Adrenal gland (tissue), 5 donors: Measurements from ENCODE around the gene KIF9.
"Not testable (repeated sequence)": the region's sequence is repeated elsewhere in the genome, so short reads cannot be mapped to it uniquely, and the experiment has no call there.

Experiments used
- POLR2A ChIP-seq, 2 donors: fragments of 450-650 bp; IDR thresholded peaks; one replicate each; pipeline ENCODE4 v1.6.1; 2017; ENCODE audit warnings: antibody characterized with exemption in 2 of 2, mild to moderate bottlenecking in 2 of 2, moderate library complexity in 1 of 2
- TF ChIP-seq, protein P1 (sequence below), 6 experiments: fragments of 450-650 bp in 4 of 6; fragments of 200-600 bp in 2 of 6; sonication (generic) in 1 of 6; IDR thresholded peaks; 1 replicate in 5 of 6; 2 replicates in 1 of 6; pipeline versions ENCODE4 v1.5.1 to v1.8.0; 2016 to 2021; ENCODE audit warnings: antibody characterized with exemption in 6 of 6, mild to moderate bottlenecking in 2 of 6, moderate library complexity in 1 of 6
- donor health status: DM: no; HTN: no; CAD: no.

DNA sequence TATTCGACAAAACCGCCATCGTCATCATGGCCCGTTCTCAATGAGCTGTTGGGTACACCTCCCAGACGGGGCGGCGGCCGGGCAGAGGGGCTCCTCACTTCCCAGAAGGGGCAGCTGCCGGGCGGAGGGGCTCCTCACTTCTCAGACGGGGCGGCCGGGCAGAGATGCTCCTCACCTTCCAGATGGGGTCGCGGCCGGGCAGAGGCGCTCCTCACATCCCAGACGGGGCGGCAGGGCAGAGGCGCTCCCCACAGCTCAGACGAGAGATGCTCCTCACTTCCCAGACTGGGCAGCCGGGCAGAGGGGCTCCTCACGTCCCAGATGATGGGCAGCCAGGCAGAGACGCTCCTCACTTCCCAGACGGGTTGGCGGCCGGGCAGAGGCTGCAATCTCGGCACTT lies 26.6 kb upstream of the KIF9 start:
- TF ChIP-seq, protein P1, sequence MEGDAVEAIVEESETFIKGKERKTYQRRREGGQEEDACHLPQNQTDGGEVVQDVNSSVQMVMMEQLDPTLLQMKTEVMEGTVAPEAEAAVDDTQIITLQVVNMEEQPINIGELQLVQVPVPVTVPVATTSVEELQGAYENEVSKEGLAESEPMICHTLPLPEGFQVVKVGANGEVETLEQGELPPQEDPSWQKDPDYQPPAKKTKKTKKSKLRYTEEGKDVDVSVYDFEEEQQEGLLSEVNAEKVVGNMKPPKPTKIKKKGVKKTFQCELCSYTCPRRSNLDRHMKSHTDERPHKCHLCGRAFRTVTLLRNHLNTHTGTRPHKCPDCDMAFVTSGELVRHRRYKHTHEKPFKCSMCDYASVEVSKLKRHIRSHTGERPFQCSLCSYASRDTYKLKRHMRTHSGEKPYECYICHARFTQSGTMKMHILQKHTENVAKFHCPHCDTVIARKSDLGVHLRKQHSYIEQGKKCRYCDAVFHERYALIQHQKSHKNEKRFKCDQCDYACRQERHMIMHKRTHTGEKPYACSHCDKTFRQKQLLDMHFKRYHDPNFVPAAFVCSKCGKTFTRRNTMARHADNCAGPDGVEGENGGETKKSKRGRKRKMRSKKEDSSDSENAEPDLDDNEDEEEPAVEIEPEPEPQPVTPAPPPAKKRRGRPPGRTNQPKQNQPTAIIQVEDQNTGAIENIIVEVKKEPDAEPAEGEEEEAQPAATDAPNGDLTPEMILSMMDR (IDR thresholded peaks at IDR 0.05): not testable (repeated sequence)
- TF ChIP-seq POLR2A (IDR thresholded peaks at IDR 0.05): not testable (repeated sequence)
